IMR-90 (cell line): Measurements from ENCODE around the gene SLC19A1. TPM values are rescaled to one million over a fixed set of nuclear protein-coding genes. Genes with fewer than 3 reads are reported as not detected.

Source experiments
- ATAC-seq: fragments of 200-7000 bp; cut with Tn5 transposase; 2 replicates; pipeline ENCODE4 v1.9.1; 2020; ENCODE audit warnings: low read depth, mild to moderate bottlenecking, moderate library complexity
- BruUV-seq: library from RNA; stranded (reverse); fragments of 400-500 nt; replicated peaks from 2 replicates; lab custom pipeline; 2021; lab: Mats Ljungman, UMichigan
- CTCF ChIA-PET: fragments of 300-600 bp; formaldehyde crosslinking; extraction: SDS; loops from one replicate; lab custom pipeline; 2021; ENCODE audit warnings: antibody characterized with exemption; lab: Yijun Ruan, JAX
- POLR2A ChIA-PET: fragments of 300-600 bp; sonication (Branson Sonifier 250); formaldehyde crosslinking; loops from one replicate; lab custom pipeline; 2022; ENCODE audit warnings: antibody characterized with exemption; ENCODE audit not compliant: unreplicated experiment; lab: Charles Lee
- DNase-seq: peaks from one replicate; pipeline ENCODE4 v3.0.0; 2013
- H2AFZ ChIP-seq: replicated peaks from 2 replicates; pipeline ENCODE3; 2013; ENCODE audit warnings: low read length, mild to moderate bottlenecking; ENCODE audit not compliant: poor library complexity
- H2AK5ac ChIP-seq: 2 replicates; pipeline ENCODE4 v1.6.1; 2013; ENCODE audit warnings: low read depth, low read length, inconsistent platforms
- H2AK9ac ChIP-seq: replicated peaks from 2 replicates; pipeline ENCODE3; 2013; ENCODE audit warnings: mild to moderate bottlenecking, low read depth, low read length, moderate library complexity; ENCODE audit not compliant: poor library complexity
- H2BK120ac ChIP-seq: 2 replicates; pipeline ENCODE4 v1.6.1; 2013; ENCODE audit warnings: low read depth, low read length, inconsistent platforms
- H2BK15ac ChIP-seq: 3 replicates; pipeline ENCODE4 v1.6.1; 2013; ENCODE audit warnings: low read depth, low read length, inconsistent platforms
- H2BK20ac ChIP-seq: 2 replicates; pipeline ENCODE4 v1.6.1; 2013; ENCODE audit warnings: low read depth, mild to moderate bottlenecking, inconsistent platforms, low read length, moderate library complexity
- H2BK5ac ChIP-seq: 2 replicates; pipeline ENCODE4 v1.6.1; 2013; ENCODE audit warnings: mild to moderate bottlenecking, low read depth, low read length, inconsistent platforms; ENCODE audit not compliant: poor library complexity, severe bottlenecking
- H3K14ac ChIP-seq: replicated peaks from 2 replicates; pipeline ENCODE4 v1.6.1; 2013; ENCODE audit warnings: low read depth, low read length, inconsistent platforms
- H3K18ac ChIP-seq: 2 replicates; pipeline ENCODE4 v1.6.1; 2013; ENCODE audit warnings: low read depth, low read length, control low read depth
- H3K23ac ChIP-seq: 2 replicates; pipeline ENCODE4 v1.6.1; 2013; ENCODE audit warnings: low read depth, low read length, inconsistent platforms
- H3K27ac ChIP-seq: 2 replicates; pipeline ENCODE4 v1.5.1; 2013; ENCODE audit warnings: mild to moderate bottlenecking, control low read depth, low read length; ENCODE audit not compliant: insufficient read depth
- H3K27me3 ChIP-seq: 2 replicates; pipeline ENCODE4 v1.6.1; 2013; ENCODE audit warnings: low read length; ENCODE audit not compliant: control insufficient read depth, insufficient read depth
- H3K36me3 ChIP-seq: 2 replicates; pipeline ENCODE4 v1.6.1; 2013; ENCODE audit warnings: low read length, mixed read lengths; ENCODE audit not compliant: control insufficient read depth, insufficient read depth
- H3K4ac ChIP-seq: 2 replicates; pipeline ENCODE4 v1.6.1; 2013; ENCODE audit warnings: low read depth, low read length, inconsistent platforms
- H3K4me1 ChIP-seq: 2 replicates; pipeline ENCODE4 v1.6.1; 2013; ENCODE audit warnings: low read length, mixed read lengths; ENCODE audit not compliant: control insufficient read depth, insufficient read depth
- H3K4me2 ChIP-seq: 2 replicates; pipeline ENCODE4 v1.6.1; 2013; ENCODE audit warnings: low read depth, mild to moderate bottlenecking, control low read depth, low read length, moderate library complexity
- H3K4me3 ChIP-seq: 2 replicates; pipeline ENCODE4 v1.5.1; 2013; ENCODE audit warnings: low read depth, mild to moderate bottlenecking, control low read depth, low read length, moderate library complexity; ENCODE audit not compliant: insufficient read depth
- H3K56ac ChIP-seq: 2 replicates; pipeline ENCODE4 v1.6.1; 2013; ENCODE audit warnings: low read length, inconsistent platforms; ENCODE audit not compliant: insufficient read depth; ENCODE audit errors: extremely low read depth
- H3K79me1 ChIP-seq, 2 experiments: 2 replicates each; pipeline ENCODE4 v1.6.1; 2013; ENCODE audit warnings: low read length in 2 of 2, inconsistent platforms in 1 of 2, low read depth in 1 of 2
- H3K9ac ChIP-seq: 2 replicates; pipeline ENCODE4 v1.6.1; 2013; ENCODE audit warnings: low read depth, low read length, control low read depth
- H3K9me1 ChIP-seq: 2 replicates; pipeline ENCODE4 v1.6.1; 2013; ENCODE audit warnings: low read length, inconsistent platforms; ENCODE audit not compliant: insufficient read depth
- H3K9me3 ChIP-seq: 2 replicates; pipeline ENCODE4 v1.6.1; 2013; ENCODE audit warnings: low read length; ENCODE audit not compliant: control insufficient read depth, insufficient read depth
- H4K20me1 ChIP-seq: 2 replicates; pipeline ENCODE4 v1.6.1; 2013; ENCODE audit warnings: low read length, inconsistent platforms; ENCODE audit not compliant: insufficient read depth
- H4K5ac ChIP-seq: 2 replicates; pipeline ENCODE4 v1.6.1; 2013; ENCODE audit warnings: mild to moderate bottlenecking, low read depth, low read length, control low read depth
- H4K8ac ChIP-seq, 2 experiments: 2 replicates each; pipeline ENCODE4 v1.6.1; 2013; ENCODE audit warnings: low read depth in 2 of 2, low read length in 2 of 2, control low read depth in 1 of 2, inconsistent platforms in 1 of 2
- H4K91ac ChIP-seq: 2 replicates; pipeline ENCODE4 v1.6.1; 2013; ENCODE audit warnings: low read depth, low read length, inconsistent platforms; ENCODE audit not compliant: insufficient read depth
- BHLHE40 ChIP-seq: fragments of 150-350 bp; IDR thresholded peaks from 2 replicates; pipeline ENCODE4 v1.6.1; 2016; ENCODE audit warnings: mild to moderate bottlenecking, low read depth, low read length
- CHD1 ChIP-seq: IDR thresholded peaks from 2 replicates; pipeline ENCODE4 v1.6.1; 2012; ENCODE audit warnings: low read depth, low read length, improper control_type of control experiment
- CTCF ChIP-seq: conservative IDR thresholded peaks from 2 replicates; pipeline ENCODE4 v1.5.1; 2012; ENCODE audit warnings: mild to moderate bottlenecking, low read depth, low read length, improper control_type of control experiment
- FOS ChIP-seq: fragments of 150-350 bp; IDR thresholded peaks from 2 replicates; pipeline ENCODE4 v1.6.1; 2016; ENCODE audit warnings: low read depth, low read length
- MAFK ChIP-seq: IDR thresholded peaks from 2 replicates; pipeline ENCODE4 v1.6.1; 2012; ENCODE audit warnings: low read depth, low read length, improper control_type of control experiment
- MAZ ChIP-seq: IDR thresholded peaks from 2 replicates; pipeline ENCODE4 v1.6.1; 2012; ENCODE audit warnings: low read depth, mild to moderate bottlenecking, low read length, improper control_type of control experiment, moderate library complexity, borderline replicate concordance
- MXI1 ChIP-seq: IDR thresholded peaks from 2 replicates; pipeline ENCODE4 v1.6.1; 2012; ENCODE audit warnings: low read depth, mild to moderate bottlenecking, low read length, moderate library complexity, borderline replicate concordance
- NFE2L2 ChIP-seq: fragments of 150-350 bp; IDR thresholded peaks from 2 replicates; pipeline ENCODE4 v1.6.1; 2016; ENCODE audit warnings: low read depth, mild to moderate bottlenecking, low read length
- POLR2A ChIP-seq: IDR thresholded peaks from 2 replicates; pipeline ENCODE4 v1.6.1; 2012; ENCODE audit warnings: mild to moderate bottlenecking, low read depth, low read length
- RAD21 ChIP-seq: IDR thresholded peaks from 2 replicates; pipeline ENCODE4 v1.6.1; 2012; ENCODE audit warnings: low read length, improper control_type of control experiment
- RCOR1 ChIP-seq: IDR thresholded peaks from 2 replicates; pipeline ENCODE4 v1.6.1; 2012; ENCODE audit warnings: mild to moderate bottlenecking, low read length, improper control_type of control experiment; ENCODE audit not compliant: insufficient replicate concordance
- WGBS, 2 experiments: methylation state at CpG; one replicate each; pipeline versions ENCODE4 v1.1.5 to v1.1.7; 2013; ENCODE audit warnings: missing lambda C conversion rate in 2 of 2; ENCODE audit not compliant: insufficient read length in 1 of 2; ENCODE audit errors: extremely low coverage in 2 of 2; 5-methylcytosine and 5-hydroxymethylcytosine counted together
- dilution Hi-C: fragments of 300-500 bp; cut with HindIII; formaldehyde crosslinking; loops from one replicate; pipeline ENCODE4 v1.14.3; 2018; ENCODE audit warnings: low sequenced_read_pairs; ENCODE audit not compliant: unreplicated experiment
- in situ Hi-C: fragments of 300-500 bp; cut with MboI; formaldehyde crosslinking; loops from 3 replicates; pipeline ENCODE4 v1.14.3; 2019; ENCODE audit warnings: low sequenced_read_pairs, inconsistent platforms, mixed read lengths
- intact Hi-C: fragments of 100-400 bp; cut with micrococcal nuclease; formaldehyde crosslinking; loops from 2 replicates; pipeline ENCODE4 v1.10.0; 2022
- polyA plus RNA-seq, 3 experiments: library from polyadenylated mRNA; depleted of rRNA; stranded (reverse); fragments of >200 nt; gene quantifications; 2 replicates each; pipeline ENCODE4 v1.2.3, GENCODE V29; 2012; ENCODE audit warnings: low replicate concordance in 1 of 3
- total RNA-seq: library from RNA; depleted of rRNA; stranded (reverse); fragments of >200 nt; gene quantifications from 2 replicates; pipeline ENCODE4 v1.2.3, GENCODE V29; 2012
- TF ChIP-seq, protein P1 (sequence below): fragments of 150-350 bp; IDR thresholded peaks from 2 replicates; pipeline ENCODE4 v1.6.1; 2017; ENCODE audit warnings: mild to moderate bottlenecking, antibody characterized with exemption, low read length, low read depth

The SLC19A1 gene
- total and polyA plus RNA-seq, 2 of the 4 experiments (the other 2 are of a cell fraction): 2.2 to 16.2 TPM

DNA sequence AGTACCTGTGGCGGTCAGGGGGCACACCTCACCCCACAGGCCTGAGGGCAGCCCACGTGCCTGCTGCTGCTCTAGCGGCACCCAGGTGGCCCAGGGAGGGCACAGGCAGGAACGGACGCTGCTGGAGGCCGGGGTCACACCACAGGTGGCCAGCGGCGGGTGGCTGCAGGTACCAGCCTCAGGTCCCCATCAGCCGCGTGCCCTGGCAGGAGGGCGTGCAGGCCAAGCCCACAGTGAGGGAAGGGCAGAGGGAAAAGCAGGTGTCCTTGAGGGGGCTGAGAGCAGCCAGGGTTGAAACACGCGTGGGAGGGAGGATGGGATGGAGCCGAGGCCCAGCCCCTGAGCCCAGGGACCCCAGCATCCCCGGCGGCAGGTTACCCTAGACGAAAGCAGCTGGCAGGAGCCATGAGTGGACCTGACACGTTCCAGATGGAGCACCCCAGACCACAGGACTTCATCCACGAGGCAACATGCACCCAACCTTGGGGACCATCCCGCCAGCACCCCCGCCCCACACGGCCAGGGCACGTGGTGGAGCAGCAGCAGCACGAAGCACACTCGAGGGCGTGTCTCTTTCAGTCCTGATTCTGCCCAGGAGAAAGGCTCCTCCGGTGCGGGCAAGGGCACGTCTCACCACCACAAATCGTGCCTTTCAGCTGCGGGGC lies 3.7 kb downstream of the SLC19A1 start:
- H2AK9ac ChIP-seq: no peak overlapping the region
- H3K9me3 ChIP-seq: no peaks in the 10 kb centered on the region
- H3K4me2 ChIP-seq: no peak overlapping the region
- no peak overlapping the region for H3K23ac ChIP-seq
- peaks cover 13% of the 10 kb centered on the region; the same call in 1 of the 2 replicates for H4K20me1 ChIP-seq
- no peak overlapping the region for H2BK20ac ChIP-seq
- in situ Hi-C loops (no loop called here), intact Hi-C loops (no loop called here), dilution Hi-C loops (no loop called here)
- no peak overlapping the region for H2BK5ac ChIP-seq
- no peak overlapping the region for H2BK15ac ChIP-seq
- H3K4me3 ChIP-seq: no peak overlapping the region
- no peak overlapping the region for H3K9ac ChIP-seq
- no peak overlapping the region for H4K91ac ChIP-seq
- no peak overlapping the region for H3K4ac ChIP-seq
- no peaks in the 10 kb centered on the region for H3K27me3 ChIP-seq
- CTCF ChIA-PET: no interaction called here
- no TSS peak for BruUV-seq
- H2BK120ac ChIP-seq: no peak overlapping the region
- no peak overlapping the region for H4K5ac ChIP-seq
- no peak overlapping the region for H3K56ac ChIP-seq
- peaks cover 3% of the 10 kb centered on the region for H3K36me3 ChIP-seq
- H3K9me1 ChIP-seq: 0 out of 2 replicates have a peak, but pooled peaks cover 5% of the 10 kb centered on the region
- peaks cover 7% of the 10 kb centered on the region for H3K4me1 ChIP-seq
- DNase-seq (no peak), ATAC-seq (no peak)
- no peak overlapping the region for H3K14ac ChIP-seq
- H2AK5ac ChIP-seq: no peak overlapping the region
- TF ChIP-seq MAFK: no peak
- no peak for TF ChIP-seq POLR2A
- no peak for TF ChIP-seq RAD21
- TF ChIP-seq RCOR1: no peak
- no peak for TF ChIP-seq CTCF
- no peak for TF ChIP-seq NFE2L2
- TF ChIP-seq, protein P1, sequence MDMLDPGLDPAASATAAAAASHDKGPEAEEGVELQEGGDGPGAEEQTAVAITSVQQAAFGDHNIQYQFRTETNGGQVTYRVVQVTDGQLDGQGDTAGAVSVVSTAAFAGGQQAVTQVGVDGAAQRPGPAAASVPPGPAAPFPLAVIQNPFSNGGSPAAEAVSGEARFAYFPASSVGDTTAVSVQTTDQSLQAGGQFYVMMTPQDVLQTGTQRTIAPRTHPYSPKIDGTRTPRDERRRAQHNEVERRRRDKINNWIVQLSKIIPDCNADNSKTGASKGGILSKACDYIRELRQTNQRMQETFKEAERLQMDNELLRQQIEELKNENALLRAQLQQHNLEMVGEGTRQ: no peak
- no peak for TF ChIP-seq MAZ
- TF ChIP-seq BHLHE40: no peak
- no peak for TF ChIP-seq MXI1
- TF ChIP-seq CHD1: no peak
- TF ChIP-seq FOS: no peak
- POLR2A ChIA-PET: no interaction called here
- H2AFZ ChIP-seq: no peak overlapping the region
- WGBS, 2 experiments: 93% methylated on average over 20 of the region's 31 CpGs; no CpG with 5 or more reads in 1 of the 2 experiments
- H3K27ac ChIP-seq: no peak overlapping the region
- no peak overlapping the region for H3K18ac ChIP-seq
- no peak overlapping the region for H4K8ac ChIP-seq
- H3K79me1 ChIP-seq: peaks cover 13 to 32% of the 10 kb centered on the region in 2 experiments
